CD14-positive monocyte (primary cell): ENCODE results near the gene SPOP. TPM values are rescaled to one million over a fixed set of nuclear protein-coding genes. Genes with fewer than 3 reads are reported as not detected.

Experiments
- DNase-seq, 3 donors: peaks; one replicate each; pipeline ENCODE4 v3.0.0-alpha.2; 2011 to 2022
- H2AFZ ChIP-seq: 2 replicates; pipeline ENCODE4 v1.6.0; 2012; ENCODE audit warnings: mild to moderate bottlenecking, low read depth, low read length, inconsistent platforms; ENCODE audit not compliant: insufficient read depth, poor library complexity, severe bottlenecking
- H3K27ac ChIP-seq, 2 donors: 1 replicate in 1 of 2; 2 replicates in 1 of 2; pipeline ENCODE4 v1.5.1; 2012 to 2013; ENCODE audit warnings: low read length in 2 of 2, control low read depth in 1 of 2, inconsistent platforms in 1 of 2, low read depth in 1 of 2, mild to moderate bottlenecking in 1 of 2
- H3K27me3 ChIP-seq, 2 donors: one replicate each; pipeline versions ENCODE4 v1.6.0 to v1.6.1; 2011 to 2013; ENCODE audit warnings: low read length in 2 of 2; ENCODE audit not compliant: control insufficient read depth in 2 of 2, insufficient read depth in 2 of 2
- H3K36me3 ChIP-seq, 2 donors: replicated peaks in 1 of 2; 1 replicate in 1 of 2; 2 replicates in 1 of 2; pipeline versions ENCODE4 v1.5.1 to v1.6.1; 2012 to 2013; ENCODE audit warnings: low read length in 2 of 2, control low read depth in 1 of 2, inconsistent platforms in 1 of 2, mild to moderate bottlenecking in 1 of 2; ENCODE audit not compliant: insufficient read depth in 2 of 2, control insufficient read depth in 1 of 2
- H3K4me1 ChIP-seq, 2 donors: 1 replicate in 1 of 2; 2 replicates in 1 of 2; pipeline versions ENCODE4 v1.5.1 to v1.6.1; 2012 to 2013; ENCODE audit warnings: low read length in 2 of 2, control low read depth in 1 of 2, inconsistent platforms in 1 of 2, mild to moderate bottlenecking in 1 of 2, moderate library complexity in 1 of 2; ENCODE audit not compliant: insufficient read depth in 2 of 2, control insufficient read depth in 1 of 2
- H3K4me2 ChIP-seq: replicated peaks from 2 replicates; pipeline ENCODE3; 2012; ENCODE audit warnings: low read length, moderate library complexity, mild to moderate bottlenecking; ENCODE audit not compliant: poor library complexity, severe bottlenecking; ENCODE audit errors: extremely low read depth
- H3K4me3 ChIP-seq, 3 experiments: fragments of 200-600 bp in 1 of 3; sonication (generic) in 1 of 3; replicated peaks in 1 of 3; 1 replicate in 2 of 3; 2 replicates in 1 of 3; pipeline ENCODE4 v1.5.1; 2011 to 2013; ENCODE audit warnings: low read length in 3 of 3, mild to moderate bottlenecking in 3 of 3, control low read depth in 2 of 3, low read depth in 2 of 3, inconsistent platforms in 1 of 3, moderate library complexity in 1 of 3
- H3K79me2 ChIP-seq: 2 replicates; pipeline ENCODE4 v1.6.0; 2012; ENCODE audit warnings: mild to moderate bottlenecking, control low read depth, inconsistent platforms, low read length, moderate library complexity; ENCODE audit not compliant: insufficient read depth
- H3K9ac ChIP-seq: 2 replicates; pipeline ENCODE4 v1.6.0; 2017; ENCODE audit warnings: low read length, mild to moderate bottlenecking; ENCODE audit not compliant: insufficient read depth, poor library complexity, severe bottlenecking
- H3K9me3 ChIP-seq, 2 donors: replicated peaks in 1 of 2; 1 replicate in 1 of 2; 2 replicates in 1 of 2; pipeline versions ENCODE4 v1.5.1 to v1.6.1; 2012 to 2013; ENCODE audit warnings: low read length in 2 of 2, control low read depth in 1 of 2; ENCODE audit not compliant: control insufficient read depth in 1 of 2, insufficient read depth in 1 of 2
- H4K20me1 ChIP-seq: 2 replicates; pipeline ENCODE4 v1.6.0; 2012; ENCODE audit warnings: mild to moderate bottlenecking, low read length, control low read depth, moderate library complexity; ENCODE audit not compliant: insufficient read depth
- H3K27ac Mint-ChIP-seq, 7 donors: one replicate each; pipeline ENCODE4 v1.8.0; 2020; ENCODE audit warnings: mild to moderate bottlenecking in 7 of 7, mixed read lengths in 7 of 7, moderate library complexity in 6 of 7, inconsistent platforms in 2 of 7
- H3K27me3 Mint-ChIP-seq, 3 donors: one replicate each; pipeline ENCODE4 v1.8.0; 2021 to 2022; ENCODE audit warnings: low read depth in 3 of 3, mild to moderate bottlenecking in 3 of 3, mixed read lengths in 3 of 3, moderate library complexity in 3 of 3, inconsistent platforms in 1 of 3
- H3K36me3 Mint-ChIP-seq, 2 donors: one replicate each; pipeline ENCODE4 v1.8.0; 2020; ENCODE audit warnings: mixed read lengths in 2 of 2, inconsistent platforms in 1 of 2, mild to moderate bottlenecking in 1 of 2
- H3K4me1 Mint-ChIP-seq: one replicate; pipeline ENCODE4 v1.8.0; 2020; ENCODE audit warnings: mild to moderate bottlenecking, mixed read lengths
- H3K4me3 Mint-ChIP-seq, 2 donors: one replicate each; pipeline ENCODE4 v1.8.0; 2020; ENCODE audit warnings: mild to moderate bottlenecking in 2 of 2, mixed read lengths in 2 of 2, moderate library complexity in 1 of 2
- H3K9me3 Mint-ChIP-seq, 7 donors: one replicate each; pipeline ENCODE4 v1.8.0; 2020 to 2022; ENCODE audit warnings: mixed read lengths in 7 of 7, mild to moderate bottlenecking in 6 of 7, moderate library complexity in 6 of 7, inconsistent platforms in 2 of 7
- CTCF ChIP-seq: fragments of 200-600 bp; IDR thresholded peaks from one replicate; pipeline ENCODE4 v1.8.0; 2022; ENCODE audit warnings: antibody characterized with exemption, mild to moderate bottlenecking
- WGBS: methylation state at CpG from one replicate; pipeline ENCODE4 v1.1.5; 2013; ENCODE audit warnings: missing lambda C conversion rate; ENCODE audit not compliant: insufficient coverage; 5-methylcytosine and 5-hydroxymethylcytosine counted together
- intact Hi-C, 2 donors: fragments of 100-400 bp; cut with micrococcal nuclease; formaldehyde crosslinking; loops; one replicate each; pipeline versions ENCODE4 v1.15.0 to v1.15.1; 2023
- polyA plus RNA-seq, 3 donors: library from polyadenylated mRNA; depleted of rRNA in 1 of 3; unstranded in 2 of 3; stranded (reverse) in 1 of 3; fragments of 300-500 nt in 2 of 3; fragments of >200 nt in 1 of 3; fragmentation: Illumina TruSeq in 2 of 3; gene quantifications; 1 replicate in 2 of 3; 2 replicates in 1 of 3; pipeline ENCODE4 v1.2.3, GENCODE V29; 2012 to 2021

The SPOP gene
- polyA plus RNA-seq, 3 donors = 41.3 to 65.5 (median 63.2) TPM

- Histone ChIP-seq H4K20me1 (peaks cover 93% of the 10 kb centered on the region), H3K36me3 (peaks cover 8 to 29% of the 10 kb centered on the region in 2 donors), H3K4me2 (no peak overlapping the region), H3K4me3 (no peak overlapping the region), H3K27me3 (no peaks in the 10 kb centered on the region), H3K4me1 (peaks cover 13 to 18% of the 10 kb centered on the region in 2 donors), H3K9ac (no peak overlapping the region), H3K9me3 (no peaks in the 10 kb centered on the region), H3K27ac (peak overlapping the region in 1 of 2 donors; percentile 6), H2AFZ (no peak overlapping the region), H3K79me2 (peaks cover 97% of the 10 kb centered on the region)
- Mint-ChIP-seq H3K4me1 (peaks cover 28% of the 10 kb centered on the region), H3K9me3 (no peaks in the 10 kb centered on the region), H3K27me3 (no peaks in the 10 kb centered on the region), H3K4me3 (no peak overlapping the region), H3K36me3 (peaks cover 5 to 31% of the 10 kb centered on the region in 2 donors), H3K27ac (peak overlapping the region in 1 of 7 donors; percentile 52)
- no peak for DNase-seq
- intact Hi-C loops = no loop called here
- TF ChIP-seq CTCF = no peak
- WGBS = no CpG with 5 or more reads among the region's 2 CpGs
Observed at GRCh38 chr17:49667854-49668253, 10.0 kb downstream of the SPOP start.

- peaks cover 17 to 42% of the 10 kb centered on the region in 2 donors for H3K36me3 Mint-ChIP-seq
- Histone ChIP-seq H3K79me2 (peaks cover 96% of the 10 kb centered on the region), H3K4me1 (peaks cover 7 to 8% of the 10 kb centered on the region in 2 donors), H4K20me1 (peaks cover 93% of the 10 kb centered on the region), H3K27ac (no peak overlapping the region), H3K4me2 (no peak overlapping the region), H3K4me3 (no peak overlapping the region), H3K9me3 (no peaks in the 10 kb centered on the region), H2AFZ (no peak overlapping the region), H3K36me3 (peaks cover 11 to 24% of the 10 kb centered on the region in 2 donors), H3K27me3 (no peaks in the 10 kb centered on the region), H3K9ac (no peak overlapping the region)
- H3K27ac Mint-ChIP-seq = peak overlapping the region in 2 of 7 donors; percentile 4 to 71
- H3K4me1 Mint-ChIP-seq = peaks cover 22% of the 10 kb centered on the region
- no peaks in the 10 kb centered on the region for H3K27me3 Mint-ChIP-seq
- 92% methylated on average over 1 of the region's 3 CpGs for WGBS
- no peak for DNase-seq
- H3K4me3 Mint-ChIP-seq = no peak overlapping the region
- H3K9me3 Mint-ChIP-seq = no peaks in the 10 kb centered on the region
- intact Hi-C loops = no loop called here
- no peak for TF ChIP-seq CTCF
Observed at GRCh38 chr17:49664706-49665211, 13.1 kb downstream of the SPOP start.
